Esophagus mucosa (tissue), 1 donor: ENCODE data around the gene ERBB3. TPM values are rescaled to one million over a fixed set of nuclear protein-coding genes. Genes with fewer than 3 reads are reported as not detected.
"Not testable (repeated sequence)": the region's sequence is repeated elsewhere in the genome, so short reads cannot be mapped to it uniquely, and the experiment has no call there.

Experiments
- ATAC-seq: fragments of 200-7000 bp; cut with Tn5 transposase; one replicate; pipeline ENCODE4 v1.9.1; 2020
- total RNA-seq: library from RNA; stranded (reverse); gene quantifications from one replicate; pipeline ENCODE4 v1.2.4, GENCODE V29; 2023
- donor health status: DM: yes; HTN: yes; CAD: no.

The ERBB3 gene
- 68.1 TPM for total RNA-seq

GRCh38 chr12:56079723-56080555 lies at the start of gene ERBB3:
Gene ERBB3, plus strand, starts transcription at chr12:56080165. Its CDS starts 136 bp downstream, at chr12:56080301.
- peak; percentile 94 for ATAC-seq

GRCh38 chr12:56031987-56032386 lies 48.0 kb upstream of the ERBB3 start:
- no peak for ATAC-seq

GRCh38 chr12:56034586-56035332 lies 45.2 kb upstream of the ERBB3 start:
- no peak for ATAC-seq

GRCh38 chr12:56037161-56037560 lies 42.8 kb upstream of the ERBB3 start:
- ATAC-seq = no peak

GRCh38 chr12:56038022-56038655 lies 41.8 kb upstream of the ERBB3 start:
- no peak for ATAC-seq

- no peak for ATAC-seq
These were observed 39.8 kb upstream of the ERBB3 start for GRCh38 chr12:56040151-56040550.

GRCh38 chr12:56040963-56041551 lies 38.9 kb upstream of the ERBB3 start:
- ATAC-seq = peak; percentile 1

- ATAC-seq = peak; percentile 95
These were observed 38.2 kb upstream of the ERBB3 start, which contains the start of gene RPS26 for GRCh38 chr12:56041552-56042429. Gene RPS26, plus strand, starts transcription at chr12:56041918. Its CDS starts 249 bp downstream, at chr12:56042167.

GRCh38 chr12:56042430-56042813 lies 37.5 kb upstream of the ERBB3 start:
- not testable (repeated sequence) for ATAC-seq

- no peak for ATAC-seq
These were observed 37.1 kb upstream of the ERBB3 start for GRCh38 chr12:56042843-56043242.

GRCh38 chr12:56046027-56046780 lies 33.8 kb upstream of the ERBB3 start:
- ATAC-seq = no peak

- ATAC-seq = no peak
These were observed 26.5 kb upstream of the ERBB3 start for GRCh38 chr12:56053407-56053893.

GRCh38 chr12:56059964-56060363 lies 20.0 kb upstream of the ERBB3 start:
- not testable (repeated sequence) for ATAC-seq

GRCh38 chr12:56061982-56062381 lies 18.0 kb upstream of the ERBB3 start:
- no peak for ATAC-seq

GRCh38 chr12:56062996-56063395 lies 17.0 kb upstream of the ERBB3 start:
- ATAC-seq = no peak

- ATAC-seq = no peak
These were observed 8.3 kb upstream of the ERBB3 start for GRCh38 chr12:56071648-56072047.

GRCh38 chr12:56074396-56074795 lies 5.6 kb upstream of the ERBB3 start:
- no peak for ATAC-seq

GRCh38 chr12:56077966-56078365 lies 2.0 kb upstream of the ERBB3 start:
- not testable (repeated sequence) for ATAC-seq

- no peak for ATAC-seq
These were observed 1.5 kb upstream of the ERBB3 start for GRCh38 chr12:56078427-56078826.

- ATAC-seq = peak; percentile 72
These were observed 838 bp upstream of the ERBB3 start for GRCh38 chr12:56078931-56079722.
